Activated T-helper 9 cell treated with anti-CD3 and anti-CD28 coated beads, Interleukin-2, amount 50 U/mL, for 16 hours (primary cell): ENCODE measurements around the gene SPIRE1.
"Not testable (repeated sequence)": the region's sequence is repeated elsewhere in the genome, so short reads cannot be mapped to it uniquely, and the experiment has no call there.

Source experiments
- DNase-seq: peaks from one replicate; pipeline ENCODE4 v3.0.0-alpha.2; 2020; ENCODE audit warnings: low read depth

SPIRE1 gene

DNA sequence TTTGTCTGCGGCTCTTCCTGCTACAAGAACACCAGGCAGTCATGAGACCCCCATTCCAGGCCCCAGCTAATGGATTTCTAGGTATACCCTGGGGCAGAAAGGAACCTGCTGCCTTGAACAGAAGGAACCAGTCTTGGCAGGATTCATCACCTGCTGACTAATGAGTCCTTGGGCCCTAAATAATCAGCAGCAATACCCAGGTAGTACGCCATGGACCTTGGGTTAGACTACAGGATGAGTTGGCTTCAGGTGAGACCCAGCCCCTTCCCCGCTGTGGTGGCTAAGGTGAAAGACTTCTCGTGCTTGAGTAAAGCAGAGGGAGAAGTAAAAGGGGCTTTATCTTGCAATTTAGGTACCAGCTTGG is 105.0 kb downstream of the SPIRE1 start:
- no peak for DNase-seq

- DNase-seq = not testable (repeated sequence)
These were observed 105.7 kb downstream of the SPIRE1 start for GRCh38 chr18:12551943-12552878.

GRCh38 chr18:12551466-12551865 is 106.4 kb downstream of the SPIRE1 start:
- not testable (repeated sequence) for DNase-seq

- no peak for DNase-seq
These were observed 114.2 kb downstream of the SPIRE1 start for GRCh38 chr18:12543697-12544096.

DNA sequence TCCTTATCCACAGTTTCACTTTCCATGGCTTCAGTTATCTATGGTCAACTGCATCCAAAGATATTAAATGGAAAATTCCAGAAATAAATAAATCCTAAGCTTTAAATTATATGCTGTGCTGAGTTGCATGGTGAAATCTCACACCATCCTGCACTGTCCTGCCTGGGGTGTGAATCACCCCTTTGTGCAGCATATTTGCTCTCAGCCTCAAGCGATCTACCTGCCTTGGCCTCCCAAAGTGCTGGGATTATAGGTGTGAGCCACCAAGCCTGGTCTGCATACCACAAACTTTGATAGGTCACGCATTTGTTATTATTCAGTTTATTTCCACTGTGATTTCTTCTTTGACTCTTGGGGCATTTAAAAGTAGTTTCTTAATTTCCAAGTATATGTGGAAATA is 117.2 kb downstream of the SPIRE1 start:
- no peak for DNase-seq

- not testable (repeated sequence) for DNase-seq
These were observed 118.7 kb downstream of the SPIRE1 start for GRCh38 chr18:12539158-12539557.

- DNase-seq = no peak
These were observed 123.1 kb downstream of the SPIRE1 start for GRCh38 chr18:12534820-12535219.

- DNase-seq = no peak
These were observed 125.2 kb downstream of the SPIRE1 start for GRCh38 chr18:12532661-12533060.

DNA sequence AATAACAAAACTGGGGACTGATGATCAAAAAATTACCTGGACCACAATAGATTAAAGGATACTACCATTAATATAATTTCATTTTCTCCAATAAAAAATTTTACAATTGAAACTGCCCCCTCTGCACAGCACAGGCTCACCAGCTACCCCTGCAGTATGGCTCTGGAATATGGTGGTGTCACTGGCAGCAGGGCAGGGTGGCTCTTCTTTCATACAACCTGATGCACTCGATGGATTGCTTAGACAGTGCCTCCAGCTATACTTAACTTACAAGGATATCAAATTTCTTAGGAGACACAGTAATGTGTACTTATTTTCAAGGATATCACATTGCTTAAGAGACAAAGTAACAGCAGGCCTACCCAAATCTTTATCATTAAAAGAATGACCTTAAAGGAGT is 126.2 kb downstream of the SPIRE1 start:
- DNase-seq = no peak

GRCh38 chr18:12520442-12520992 is 137.4 kb downstream of the SPIRE1 start:
- DNase-seq = no peak

GRCh38 chr18:12518832-12519531 is 138.9 kb downstream of the SPIRE1 start:
- DNase-seq = no peak

DNA sequence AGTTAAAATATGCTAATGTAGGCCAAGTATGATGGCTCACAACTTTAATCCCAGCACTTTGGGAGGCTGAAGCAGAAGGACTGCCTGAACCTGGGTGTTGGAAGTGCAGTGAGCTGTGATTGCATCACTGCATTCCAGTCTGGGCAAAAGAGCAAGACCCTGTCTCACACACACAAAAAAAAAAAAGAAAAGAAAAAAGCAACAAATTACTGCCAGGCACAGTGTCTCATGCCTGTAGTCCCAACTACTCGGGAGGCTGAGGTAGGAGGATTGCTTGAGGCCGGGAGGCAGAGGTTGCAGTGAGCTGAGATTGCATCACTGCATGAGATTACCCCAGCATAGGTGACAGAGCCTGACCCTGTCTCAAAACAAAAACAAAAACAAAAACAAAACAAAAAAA is 139.6 kb downstream of the SPIRE1 start:
- no peak for DNase-seq

- no peak for DNase-seq
These were observed 140.6 kb downstream of the SPIRE1 start for GRCh38 chr18:12517142-12517825.

- no peak for DNase-seq
These were observed 141.8 kb downstream of the SPIRE1 start for GRCh38 chr18:12516049-12516630.

GRCh38 chr18:12515550-12515949 is 142.4 kb downstream of the SPIRE1 start:
- no peak for DNase-seq

DNA sequence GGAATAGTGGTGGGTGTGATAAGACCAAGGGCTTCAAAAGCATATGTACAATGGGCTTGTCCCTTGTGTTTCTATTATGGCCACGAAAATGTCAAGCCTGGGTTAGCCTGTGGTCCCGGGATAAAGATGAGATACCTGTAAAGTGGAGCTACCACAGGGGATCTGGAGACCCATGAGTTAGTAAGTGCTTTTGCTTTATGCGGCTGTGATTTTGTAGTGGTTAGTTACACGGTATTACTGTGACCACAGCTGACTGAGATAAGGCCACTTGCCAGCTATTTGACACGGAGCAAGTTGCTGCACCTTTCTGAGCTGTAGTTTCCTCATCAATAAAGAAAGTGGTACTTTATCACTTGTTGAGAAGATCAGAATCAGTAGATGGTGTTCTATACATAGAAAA is 150.9 kb downstream of the SPIRE1 start:
- no peak for DNase-seq

DNA sequence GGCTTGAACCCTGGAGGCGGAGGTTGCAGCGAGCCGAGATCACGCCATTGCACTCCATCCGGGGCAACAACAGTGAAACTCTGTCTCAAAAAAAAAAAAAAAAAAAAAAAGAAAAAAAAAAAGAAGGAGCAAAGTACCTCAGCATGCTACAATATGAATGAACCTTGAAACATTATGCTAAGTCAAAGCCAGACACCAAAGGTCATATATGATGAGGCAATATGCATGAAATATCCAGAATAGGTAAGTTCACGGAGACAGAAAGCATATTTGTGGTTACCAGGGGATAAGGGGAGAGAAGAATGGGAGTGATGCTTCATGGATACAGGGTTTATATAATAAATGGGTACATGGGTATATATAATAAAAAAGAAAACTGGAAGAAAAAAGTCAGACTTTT is 156.9 kb downstream of the SPIRE1 start:
- no peak for DNase-seq

DNA sequence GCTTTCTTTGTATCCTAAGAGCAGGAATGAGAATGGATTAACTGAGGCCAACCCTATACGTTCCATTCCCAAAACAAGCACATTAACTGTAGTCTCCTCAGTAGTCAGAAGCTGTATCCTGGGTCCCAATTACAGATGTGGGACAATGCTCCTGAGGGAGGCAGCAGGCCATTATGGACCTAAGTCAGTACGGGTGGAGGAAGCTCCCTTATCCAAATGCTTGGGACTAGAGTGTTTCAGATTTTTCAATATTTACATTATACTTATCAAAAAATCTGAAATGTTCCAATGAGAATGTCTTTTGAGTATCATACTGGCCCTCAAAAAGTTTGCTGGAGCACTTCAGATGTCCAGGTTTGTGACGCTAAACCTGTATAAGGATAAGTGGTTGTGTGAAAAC is 160.1 kb downstream of the SPIRE1 start:
- no peak for DNase-seq

GRCh38 chr18:12497296-12497695 is 160.6 kb downstream of the SPIRE1 start:
- no peak for DNase-seq

DNA sequence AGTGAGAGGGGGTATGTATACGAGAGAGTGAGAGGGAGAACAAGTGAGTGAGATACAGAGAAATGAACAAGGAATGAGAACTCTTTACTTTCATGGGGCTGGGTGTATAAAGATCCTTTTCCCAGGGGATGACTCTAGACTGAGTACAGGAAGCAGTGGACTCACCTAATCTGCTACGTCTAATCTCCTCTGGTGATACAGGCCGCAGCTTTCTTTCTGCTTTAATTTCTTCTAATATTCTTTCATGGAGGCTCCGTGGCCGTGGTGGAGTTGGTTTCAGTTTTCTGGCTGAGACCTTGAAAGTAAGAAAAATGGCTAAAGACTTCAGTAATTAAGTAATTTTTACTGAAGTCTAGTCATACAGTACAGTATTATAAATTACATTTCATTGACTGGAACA is 165.0 kb downstream of the SPIRE1 start:
- no peak for DNase-seq

GRCh38 chr18:12491611-12492435 is 166.1 kb downstream of the SPIRE1 start:
- no peak for DNase-seq
